ACHN (cell line): ENCODE data around the gene RABAC1.

Source experiments
- DNase-seq: peaks from one replicate; pipeline ENCODE4 v3.0.0-alpha.2; 2015
- in situ Hi-C: cut with HindIII; loops from 2 replicates; pipeline ENCODE4 v1.10.0; 2017; ENCODE audit warnings: low sequenced_read_pairs, low pct_ligation_motif_present, low pct_unique_long_range_greater_than_20kb

The RABAC1 gene

GRCh38 chr19:41910240-41910991, 48.7 kb downstream of the RABAC1 start:
- in situ Hi-C loops, result no loop called here
- DNase-seq, result no peak

DNA sequence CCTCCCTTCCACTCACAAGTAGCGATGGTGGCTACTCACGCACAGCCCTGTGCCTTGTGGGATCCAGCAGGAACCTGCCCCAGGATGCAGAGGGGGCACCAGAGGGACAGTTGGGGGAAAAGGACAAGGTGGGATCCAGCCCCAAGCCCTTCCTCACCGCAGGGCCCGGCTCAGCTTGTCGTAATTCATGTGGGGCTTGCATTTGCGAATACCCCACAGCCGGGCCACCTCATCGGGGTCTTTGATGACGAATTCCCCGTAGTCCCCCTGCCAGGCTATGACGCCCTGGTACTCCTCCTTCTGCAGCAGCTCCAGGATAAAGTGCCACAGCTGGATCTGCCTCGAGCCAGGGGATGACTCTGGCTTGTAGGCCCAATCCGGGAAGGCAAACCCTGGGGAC, 49.4 kb downstream of the RABAC1 start:
- in situ Hi-C loops, result no loop called here
- DNase-seq, result no peak

- in situ Hi-C loops, result no loop called here
- no peak for DNase-seq
Measured at GRCh38 chr19:41908724-41909464, 50.2 kb downstream of the RABAC1 start.

DNA sequence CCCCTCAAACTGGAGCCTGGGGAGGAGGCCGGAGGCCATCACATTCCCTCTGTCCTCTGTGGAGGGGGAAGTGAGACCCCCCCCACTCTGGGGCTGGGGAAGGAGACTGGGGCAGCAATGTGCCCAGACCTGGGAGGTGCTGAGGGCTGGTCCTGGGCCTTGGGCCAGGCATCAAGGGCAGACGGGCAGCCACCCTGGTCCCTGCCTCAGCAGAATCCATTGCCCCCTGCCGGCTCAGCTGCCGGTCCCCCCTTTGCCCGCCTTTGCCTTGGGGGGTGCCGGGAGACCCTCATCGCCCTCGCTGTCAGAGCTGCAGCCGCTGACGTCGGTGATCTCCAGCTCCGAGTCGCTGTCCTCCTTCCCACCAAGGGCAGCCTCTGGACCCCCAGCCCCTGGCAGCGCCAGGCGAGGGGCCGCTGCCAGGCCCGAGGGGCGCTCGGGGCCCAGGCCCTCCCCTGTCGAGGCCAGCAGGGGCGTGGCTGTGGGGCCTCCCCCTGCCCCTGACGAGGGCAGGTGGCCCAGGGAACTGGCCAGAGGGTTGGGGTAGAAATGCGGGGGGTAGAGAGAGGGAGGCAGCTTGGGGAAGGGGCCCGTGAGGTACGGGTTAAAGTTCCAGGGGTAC, 51.0 kb downstream of the RABAC1 start:
- in situ Hi-C loops, result no loop called here
- DNase-seq, result no peak

GRCh38 chr19:41906916-41907680, 52.0 kb downstream of the RABAC1 start:
- in situ Hi-C loops, result no loop called here
- no peak for DNase-seq
